Spleen (tissue), 11 donors: ENCODE data around the gene PDE8B. TPM values are rescaled to one million over a fixed set of nuclear protein-coding genes. Genes with fewer than 3 reads are reported as not detected.

ENCODE experiments used
- DNase-seq: peaks from one replicate; pipeline ENCODE4 v3.0.0-alpha.2; 2020
- H3K27ac ChIP-seq, 8 donors: fragments of 200-600 bp; sonication (generic) in 7 of 8; 1 replicate in 4 of 8; 2 replicates in 4 of 8; pipeline versions ENCODE4 v1.5.0 to v1.8.0; 2016 to 2021; ENCODE audit warnings: inconsistent platforms in 4 of 8, mild to moderate bottlenecking in 4 of 8, moderate library complexity in 1 of 8
- H3K27me3 ChIP-seq, 7 donors: fragments of 200-600 bp; sonication (generic) in 6 of 7; replicated peaks in 1 of 7; 1 replicate in 4 of 7; 2 replicates in 3 of 7; pipeline versions ENCODE4 v1.5.0 to v1.8.0; 2016 to 2021; ENCODE audit warnings: inconsistent platforms in 3 of 7, mild to moderate bottlenecking in 1 of 7
- H3K36me3 ChIP-seq, 6 donors: fragments of 200-600 bp; sonication (generic) in 5 of 6; 1 replicate in 4 of 6; 2 replicates in 2 of 6; pipeline versions ENCODE4 v1.5.0 to v1.8.0; 2016 to 2021; ENCODE audit warnings: inconsistent platforms in 2 of 6
- H3K4me1 ChIP-seq, 6 donors: fragments of 200-600 bp; sonication (generic) in 5 of 6; 1 replicate in 3 of 6; 2 replicates in 3 of 6; pipeline versions ENCODE4 v1.5.0 to v1.8.0; 2016 to 2021; ENCODE audit warnings: inconsistent platforms in 3 of 6
- H3K4me3 ChIP-seq, 8 donors: fragments of 200-600 bp; sonication (generic) in 7 of 8; 1 replicate in 4 of 8; 2 replicates in 4 of 8; pipeline versions ENCODE4 v1.5.0 to v1.8.0; 2016 to 2021; ENCODE audit warnings: inconsistent platforms in 4 of 8, mild to moderate bottlenecking in 4 of 8, moderate library complexity in 2 of 8
- H3K9me3 ChIP-seq, 8 donors: fragments of 200-600 bp; sonication (generic) in 7 of 8; 1 replicate in 4 of 8; 2 replicates in 4 of 8; pipeline versions ENCODE4 v1.5.0 to v1.8.0; 2016 to 2021; ENCODE audit warnings: inconsistent platforms in 4 of 8
- CTCF ChIP-seq, 11 experiments: fragments of 200-600 bp in 7 of 11; fragments of 450-650 bp in 4 of 11; sonication (generic) in 4 of 11; IDR thresholded peaks in 8 of 11; conservative IDR thresholded peaks in 3 of 11; 1 replicate in 7 of 11; 2 replicates in 4 of 11; pipeline versions ENCODE4 v1.4.0 to v1.8.0; 2016 to 2021; ENCODE audit warnings: antibody characterized with exemption in 11 of 11, inconsistent platforms in 4 of 11, mild to moderate bottlenecking in 1 of 11
- POLR2A ChIP-seq, 3 donors: fragments of 450-650 bp; IDR thresholded peaks; one replicate each; pipeline ENCODE4 v1.5.1; 2017; ENCODE audit warnings: antibody characterized with exemption in 3 of 3, mild to moderate bottlenecking in 1 of 3
- POLR2AphosphoS5 ChIP-seq, 3 donors: sonication (generic); formaldehyde crosslinking; IDR thresholded peaks; one replicate each; pipeline ENCODE4 v1.5.1; 2017; ENCODE audit warnings: antibody characterized with exemption in 3 of 3
- WGBS, 5 donors: extraction: QIAGEN DNeasy Blood & Tissue Kit in 3 of 5; methylation state at CpG; one replicate each; pipeline versions ENCODE4 v1.1.5 to v1.1.7; 2013 to 2018; 5-methylcytosine and 5-hydroxymethylcytosine counted together
- intact Hi-C: fragments of 100-400 bp; cut with DNase I; formaldehyde crosslinking; loops from one replicate; pipeline ENCODE4 v1.15.0; 2023; ENCODE audit warnings: low total_unique reads
- polyA plus RNA-seq, 3 donors: library from polyadenylated mRNA; stranded (reverse); fragments of 200-250 nt; gene quantifications; one replicate each; pipeline ENCODE4 v1.2.1, GENCODE V29; 2013
- total RNA-seq, 7 donors: library from RNA; depleted of rRNA in 3 of 7; stranded (reverse); fragments of >200 nt in 3 of 7; fragmentation: NEBNext Ultra II Directional in 4 of 7; extraction: Animal tissue kit (Norgen Biotek cat#: 25700) in 4 of 7; gene quantifications; one replicate each; pipeline versions ENCODE4 v1.1.0 to v1.2.1, GENCODE V29; 2016 to 2021
- donor health status: healthy with polysubstance abuse.
- donor health status: DM: no; HTN: no; CAD: no; lungs with moderate emphysema.
- donor health status: DM: no; HTN: no; CAD: no.
- donor health status: Bipolar disorder and iron deficiency.
- donor health status: healthy.
- donor health status: DM: no; HTN: no; CAD: no.
- donor health status: DM: yes; HTN: yes; CAD: no.

PDE8B gene
- total and polyA plus RNA-seq, 10 donors = 0.18 to 1.9 (median 0.85) TPM

GRCh38 chr5:77311214-77311571 lies 100.7 kb downstream of the PDE8B start:
- no peaks in the 10 kb centered on the region for H3K9me3 ChIP-seq

DNA sequence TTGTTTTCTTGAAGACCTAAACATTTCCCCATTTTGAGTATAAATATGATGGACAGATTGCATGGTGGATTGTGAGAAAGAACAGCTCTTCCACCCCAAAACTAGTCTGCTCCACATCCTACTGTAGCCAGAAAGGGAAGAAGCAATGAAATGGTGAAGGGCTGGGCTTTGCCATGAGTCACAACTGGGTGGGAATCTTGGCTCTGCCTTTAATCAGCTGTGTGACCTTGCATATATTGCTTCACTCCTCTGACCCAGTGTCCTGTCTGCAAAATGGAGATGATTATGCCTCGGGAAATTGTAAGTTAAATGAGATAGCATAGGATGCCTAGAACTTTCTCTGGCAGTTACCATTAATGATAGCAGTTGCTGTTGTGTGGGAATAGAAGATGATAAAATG lies 101.9 kb downstream of the PDE8B start:
- no peaks in the 10 kb centered on the region for H3K4me1 ChIP-seq
- intact Hi-C loops = no loop called here
- 74 to 88% (median 75%) methylated on average over 1 of the region's 1 CpG for WGBS, 5 donors
- H3K36me3 ChIP-seq = no peaks in the 10 kb centered on the region
- no peak overlapping the region for H3K4me3 ChIP-seq
- peaks cover 0 to 8% (median 0%) of the 10 kb centered on the region in 7 donors for H3K27me3 ChIP-seq
- no peak for TF ChIP-seq POLR2A (IDR thresholded peaks at IDR 0.05)
- no peak for TF ChIP-seq CTCF (IDR thresholded peaks at IDR 0.05 in 8 of 11, conservative IDR thresholded peaks at IDR 0.05 in 3 of 11)
- H3K27ac ChIP-seq = no peak overlapping the region
- no peaks in the 10 kb centered on the region for H3K9me3 ChIP-seq
- no peak for DNase-seq

More at GRCh38 chr5:77311214-77311571, 100.7 kb downstream of the PDE8B start:
- TF ChIP-seq POLR2AphosphoS5 (IDR thresholded peaks at IDR 0.05) = no peak
- no peaks in the 10 kb centered on the region for H3K36me3 ChIP-seq
- no peak overlapping the region for H3K27ac ChIP-seq
- 79 to 94% (median 83%) methylated on average over 1 of the region's 1 CpG for WGBS, 5 donors
- H3K4me3 ChIP-seq = no peak overlapping the region
- intact Hi-C loops = no loop called here
- H3K4me1 ChIP-seq = no peaks in the 10 kb centered on the region
- H3K27me3 ChIP-seq = peaks cover 0 to 8% (median 0%) of the 10 kb centered on the region in 7 donors
- DNase-seq = no peak

- H3K4me1 ChIP-seq = no peaks in the 10 kb centered on the region
- intact Hi-C loops = no loop called here
- no peak overlapping the region for H3K27ac ChIP-seq
- TF ChIP-seq POLR2A (IDR thresholded peaks at IDR 0.05) (no peak), CTCF (IDR thresholded peaks at IDR 0.05 in 8 of 11, conservative IDR thresholded peaks at IDR 0.05 in 3 of 11) (no peak), POLR2AphosphoS5 (IDR thresholded peaks at IDR 0.05) (no peak)
- no peak for DNase-seq
- no peaks in the 10 kb centered on the region for H3K36me3 ChIP-seq
- WGBS, 5 donors = 50 to 79% (median 63%) methylated on average over 1 of the region's 1 CpG
- no peak overlapping the region for H3K4me3 ChIP-seq
- no peaks in the 10 kb centered on the region for H3K9me3 ChIP-seq
- H3K27me3 ChIP-seq = no peaks in the 10 kb centered on the region
Measured at GRCh38 chr5:77316871-77317661, 106.6 kb downstream of the PDE8B start.

- Histone ChIP-seq H3K36me3 (no peaks in the 10 kb centered on the region), H3K4me3 (no peak overlapping the region), H3K27me3 (no peaks in the 10 kb centered on the region), H3K27ac (no peak overlapping the region), H3K4me1 (no peaks in the 10 kb centered on the region), H3K9me3 (no peaks in the 10 kb centered on the region)
- no peak for DNase-seq
- TF ChIP-seq CTCF (IDR thresholded peaks at IDR 0.05 in 8 of 11, conservative IDR thresholded peaks at IDR 0.05 in 3 of 11) (no peak), POLR2AphosphoS5 (IDR thresholded peaks at IDR 0.05) (no peak), POLR2A (IDR thresholded peaks at IDR 0.05) (no peak)
- WGBS, 5 donors = 72 to 96% (median 78%) methylated on average over 2 of the region's 2 CpGs
- intact Hi-C loops = no loop called here
Measured at GRCh38 chr5:77318060-77318459, 107.6 kb downstream of the PDE8B start.
